ENCODE results near the gene LARGE2.

- no peak for TF ChIP-seq CTCF (conservative IDR thresholded peaks at IDR 0.05; ENCODE audit: low read depth, low read length)
- no peak for TF ChIP-seq EZH2 (IDR thresholded peaks at IDR 0.05; ENCODE audit: low read length, unreplicated experiment)
Observed at GRCh38 chr11:45968901-45969300, 46.4 kb downstream of the LARGE2 start.
